Effector memory CD4-positive, alpha-beta T cell (primary cell): Measurements from ENCODE around the gene ABLIM3.

ENCODE experiments used
- DNase-seq, 3 donors: peaks; one replicate each; pipeline ENCODE4 v3.0.0-alpha.2; 2020
- H3K27ac ChIP-seq: 2 replicates; pipeline ENCODE4 v1.7.0; 2013; ENCODE audit warnings: mild to moderate bottlenecking, low read length, moderate library complexity; ENCODE audit not compliant: insufficient read depth, poor library complexity, severe bottlenecking
- H3K27me3 ChIP-seq: replicated peaks from 2 replicates; pipeline ENCODE4 v1.7.0; 2013; ENCODE audit warnings: mild to moderate bottlenecking, low read length; ENCODE audit not compliant: insufficient read depth, control insufficient read depth, poor library complexity, severe bottlenecking
- H3K36me3 ChIP-seq: 2 replicates; pipeline ENCODE4 v1.7.0; 2013; ENCODE audit warnings: mild to moderate bottlenecking, low read length, moderate library complexity; ENCODE audit not compliant: control insufficient read depth, insufficient read depth
- H3K4me1 ChIP-seq: 2 replicates; pipeline ENCODE4 v1.7.0; 2013; ENCODE audit warnings: low read length, mild to moderate bottlenecking; ENCODE audit not compliant: control insufficient read depth, insufficient read depth, poor library complexity, severe bottlenecking
- H3K4me3 ChIP-seq: 2 replicates; pipeline ENCODE4 v1.7.0; 2013; ENCODE audit warnings: low read length, low read depth, mild to moderate bottlenecking; ENCODE audit not compliant: insufficient read depth, poor library complexity, severe bottlenecking
- H3K9me3 ChIP-seq: 2 replicates; pipeline ENCODE4 v1.7.0; 2013; ENCODE audit warnings: mild to moderate bottlenecking, low read length, moderate library complexity; ENCODE audit not compliant: control insufficient read depth

Gene ABLIM3

GRCh38 chr5:149213264-149213880, 72.1 kb downstream of the ABLIM3 start:
- no peaks in the 10 kb centered on the region for H3K27me3 ChIP-seq
- no peaks in the 10 kb centered on the region for H3K4me1 ChIP-seq
- no peaks in the 10 kb centered on the region for H3K36me3 ChIP-seq
- H3K4me3 ChIP-seq, result no peak overlapping the region
- no peaks in the 10 kb centered on the region for H3K9me3 ChIP-seq
- DNase-seq, result no peak
- no peak overlapping the region for H3K27ac ChIP-seq

- H3K4me3 ChIP-seq, result no peak overlapping the region
- DNase-seq, result no peak
- no peak overlapping the region for H3K27ac ChIP-seq
- no peaks in the 10 kb centered on the region for H3K9me3 ChIP-seq
- no peaks in the 10 kb centered on the region for H3K36me3 ChIP-seq
- H3K27me3 ChIP-seq, result no peaks in the 10 kb centered on the region
- H3K4me1 ChIP-seq, result no peaks in the 10 kb centered on the region
Measured at GRCh38 chr5:149215478-149216090, 74.3 kb downstream of the ABLIM3 start.

DNA sequence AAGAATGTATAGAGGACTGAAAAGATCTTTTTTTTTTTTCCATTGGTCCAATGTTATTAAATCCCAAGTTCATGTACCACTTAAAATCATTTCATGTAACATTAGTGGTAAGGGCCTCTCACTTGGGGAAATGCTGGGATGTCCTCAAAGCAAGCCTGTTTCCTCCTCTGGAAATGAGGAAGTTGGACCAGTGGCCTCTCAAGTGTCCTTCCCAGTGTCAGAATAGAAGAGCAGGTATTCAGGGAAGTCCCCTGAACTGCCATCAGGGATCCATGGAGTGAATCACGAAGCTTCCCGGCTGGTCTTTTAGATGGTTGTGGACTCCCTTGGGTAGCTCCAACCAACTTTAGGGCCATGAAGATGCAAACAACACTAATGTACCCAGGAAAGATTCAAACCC, 75.2 kb downstream of the ABLIM3 start:
- no peaks in the 10 kb centered on the region for H3K27me3 ChIP-seq
- H3K4me3 ChIP-seq, result no peak overlapping the region
- no peaks in the 10 kb centered on the region for H3K9me3 ChIP-seq
- H3K36me3 ChIP-seq, result no peaks in the 10 kb centered on the region
- no peaks in the 10 kb centered on the region for H3K4me1 ChIP-seq
- no peak for DNase-seq
- H3K27ac ChIP-seq, result no peak overlapping the region

GRCh38 chr5:149217096-149217802, 76.0 kb downstream of the ABLIM3 start:
- Histone ChIP-seq H3K36me3 (no peaks in the 10 kb centered on the region), H3K9me3 (no peaks in the 10 kb centered on the region), H3K4me3 (no peak overlapping the region), H3K4me1 (no peaks in the 10 kb centered on the region), H3K27ac (no peak overlapping the region), H3K27me3 (no peaks in the 10 kb centered on the region)
- DNase-seq, result no peak

DNA sequence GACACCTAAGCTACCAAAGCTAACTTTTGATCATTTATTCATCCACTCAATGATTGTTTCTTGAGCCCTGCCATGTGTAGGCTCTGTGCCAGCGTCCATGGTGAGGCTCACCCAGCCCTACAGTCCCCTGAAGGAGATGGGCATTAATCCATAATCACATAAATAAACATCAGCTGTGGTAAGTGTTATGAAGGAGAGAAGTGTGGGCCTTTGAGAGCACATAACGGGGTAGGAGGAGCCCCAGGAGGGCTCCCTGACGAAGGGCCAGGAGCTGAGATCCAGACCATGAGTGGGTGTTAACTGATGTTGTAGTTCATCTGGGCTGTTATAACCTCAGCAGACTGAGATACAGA, 76.5 kb downstream of the ABLIM3 start:
- no peaks in the 10 kb centered on the region for H3K36me3 ChIP-seq
- no peaks in the 10 kb centered on the region for H3K4me1 ChIP-seq
- no peak for DNase-seq
- no peak overlapping the region for H3K4me3 ChIP-seq
- no peaks in the 10 kb centered on the region for H3K27me3 ChIP-seq
- H3K27ac ChIP-seq, result no peak overlapping the region
- H3K9me3 ChIP-seq, result no peaks in the 10 kb centered on the region

DNA sequence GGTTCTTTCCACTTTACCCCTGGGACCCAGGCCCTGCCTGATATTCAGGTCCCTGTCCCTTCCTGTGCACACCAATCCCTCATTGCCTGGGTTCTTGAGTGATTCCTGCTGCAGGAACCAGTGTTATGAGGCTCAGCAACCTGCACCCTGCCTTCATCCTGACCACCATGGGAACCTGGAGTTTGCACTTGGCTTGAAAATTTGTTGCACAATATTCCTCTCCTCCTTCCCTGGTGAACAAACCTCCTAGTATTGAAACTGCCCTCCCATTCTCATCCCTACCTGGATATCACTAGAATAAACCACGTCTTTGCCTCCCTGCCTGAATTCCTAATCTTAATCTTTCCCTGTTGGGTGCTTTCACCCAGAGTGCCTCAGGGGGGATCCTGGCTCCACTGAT, 78.3 kb downstream of the ABLIM3 start:
- no peaks in the 10 kb centered on the region for H3K36me3 ChIP-seq

GRCh38 chr5:149220750-149221149, 79.5 kb downstream of the ABLIM3 start:
- H3K4me3 ChIP-seq, result no peak overlapping the region
- no peaks in the 10 kb centered on the region for H3K27me3 ChIP-seq
- no peaks in the 10 kb centered on the region for H3K36me3 ChIP-seq
- no peak overlapping the region for H3K27ac ChIP-seq
- H3K9me3 ChIP-seq, result no peaks in the 10 kb centered on the region
- no peaks in the 10 kb centered on the region for H3K4me1 ChIP-seq
- no peak for DNase-seq

More for the DNA sequence above, 78.3 kb downstream of the ABLIM3 start:
- Histone ChIP-seq H3K27me3 (no peaks in the 10 kb centered on the region), H3K9me3 (no peaks in the 10 kb centered on the region), H3K4me3 (no peak overlapping the region), H3K4me1 (no peaks in the 10 kb centered on the region), H3K27ac (no peak overlapping the region)
- DNase-seq, result no peak

GRCh38 chr5:149221326-149221725, 80.0 kb downstream of the ABLIM3 start:
- no peaks in the 10 kb centered on the region for H3K36me3 ChIP-seq
- H3K9me3 ChIP-seq, result no peaks in the 10 kb centered on the region
- H3K27ac ChIP-seq, result no peak overlapping the region
- H3K27me3 ChIP-seq, result no peaks in the 10 kb centered on the region
- no peaks in the 10 kb centered on the region for H3K4me1 ChIP-seq
- no peak for DNase-seq
- no peak overlapping the region for H3K4me3 ChIP-seq

DNA sequence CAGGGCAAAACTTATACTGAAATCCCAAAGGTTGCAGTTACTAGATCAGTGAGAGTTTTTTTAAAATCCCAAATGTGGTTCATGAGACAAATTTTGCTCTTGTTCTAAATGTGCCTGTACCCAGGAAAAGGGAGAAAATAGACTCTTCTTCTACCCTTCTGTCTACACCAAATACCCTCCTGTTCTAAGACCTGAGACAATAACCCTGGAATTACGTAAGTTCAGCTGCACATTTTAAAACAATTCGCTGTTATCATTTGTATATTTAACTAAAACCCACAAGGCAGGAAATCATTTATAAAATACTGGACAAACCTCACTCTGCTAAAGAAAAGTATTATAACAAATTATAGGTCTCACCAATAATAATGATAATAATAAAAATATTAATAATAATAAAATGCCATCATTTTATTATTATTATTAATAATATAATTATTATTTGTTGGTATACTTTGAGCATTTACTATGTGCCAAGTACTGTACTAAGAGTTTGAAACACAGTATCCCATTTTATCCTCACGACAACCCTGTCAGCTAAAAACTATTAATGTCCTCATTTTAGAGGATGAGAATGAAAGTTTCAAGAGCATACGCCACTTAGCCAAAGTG, 80.5 kb downstream of the ABLIM3 start:
- H3K4me3 ChIP-seq, result no peak overlapping the region
- no peak overlapping the region for H3K27ac ChIP-seq
- no peaks in the 10 kb centered on the region for H3K27me3 ChIP-seq
- no peaks in the 10 kb centered on the region for H3K4me1 ChIP-seq
- DNase-seq, result no peak
- H3K9me3 ChIP-seq, result no peaks in the 10 kb centered on the region
- H3K36me3 ChIP-seq, result no peaks in the 10 kb centered on the region
